ENCODE results near the gene RIPOR2. TPM values are rescaled to one million over a fixed set of nuclear protein-coding genes. Genes with fewer than 3 reads are reported as not detected.
"Not testable (repeated sequence)": the region's sequence is repeated elsewhere in the genome, so short reads cannot be mapped to it uniquely, and the experiment has no call there.

Gene RIPOR2
- total and polyA plus RNA-seq, 2 experiments from 2014 or later = 9.5 to 22.5 TPM

DNA sequence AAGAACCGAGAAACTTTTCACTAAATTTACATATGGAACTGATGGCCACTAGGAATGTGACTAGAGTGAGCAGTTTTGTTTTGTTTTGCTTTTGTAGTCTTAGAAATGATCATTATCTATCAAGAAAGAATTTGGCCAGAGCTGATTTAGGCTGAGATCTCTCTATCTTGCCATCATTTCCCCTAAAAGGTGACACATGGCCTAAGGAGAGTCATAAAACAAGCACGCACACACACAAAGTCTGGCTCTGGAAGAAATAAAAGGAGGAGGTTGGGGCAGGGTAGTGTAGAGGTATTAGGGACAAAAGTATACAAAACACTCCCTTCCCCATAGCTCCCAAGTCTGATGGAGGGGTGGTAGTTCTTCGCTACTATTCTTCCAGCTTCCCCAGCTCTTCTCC is 56.4 kb downstream of the RIPOR2 start:
- no peak overlapping the region for H3K4me3 Mint-ChIP-seq
- peaks cover 51% of the 10 kb centered on the region for H3K4me1 Mint-ChIP-seq
- Histone ChIP-seq H3K27me3 (ENCODE audit: insufficient read depth) (no peaks in the 10 kb centered on the region), H3F3A (replicated peaks; ENCODE audit: low read depth) (no peaks in the 10 kb centered on the region), H3K4me2 (peak overlapping the region; percentile 61), H4K20me1 (replicated peaks; ENCODE audit: insufficient read depth) (no peaks in the 10 kb centered on the region), H3K4me3 (no peak overlapping the region), H3K27ac (ENCODE audit: low read depth) (peak overlapping the region; percentile 30; the same call in 1 of the 2 replicates), H3K36me3 (ENCODE audit: insufficient read depth) (no peaks in the 10 kb centered on the region), H3K79me2 (replicated peaks; ENCODE audit: insufficient read depth) (no peaks in the 10 kb centered on the region), H3K9me2 (ENCODE audit: insufficient read depth) (no peaks in the 10 kb centered on the region), H2AFZ (0 out of 2 replicates have a peak overlapping the region, but pooled peaks have one; percentile 6), H3K4me1 (ENCODE audit: insufficient read depth) (peaks cover 39% of the 10 kb centered on the region)
- ATAC-seq (no peak), DNase-seq (ENCODE audit: low spot score) (no peak)
- TF ChIP-seq ZNF114 (CRISPR knock-in tag; IDR thresholded peaks at IDR 0.05) (no peak), CREB1 (CRISPR knock-in tag; IDR thresholded peaks at IDR 0.05; ENCODE audit: low read depth) (no peak), EZH2phosphoT487 (IDR thresholded peaks at IDR 0.05; ENCODE audit: unreplicated experiment) (no peak), JUNB (IDR thresholded peaks at IDR 0.05; ENCODE audit: unreplicated experiment) (no peak), ZNF331 (CRISPR knock-in tag; IDR thresholded peaks at IDR 0.05; ENCODE audit: low read depth) (no peak), NANOG (IDR thresholded peaks at IDR 0.05; ENCODE audit: borderline replicate concordance) (no peak), STAT1 (IDR thresholded peaks at IDR 0.05; ENCODE audit: unreplicated experiment) (no peak)
- TF ChIP-seq, protein P1, sequence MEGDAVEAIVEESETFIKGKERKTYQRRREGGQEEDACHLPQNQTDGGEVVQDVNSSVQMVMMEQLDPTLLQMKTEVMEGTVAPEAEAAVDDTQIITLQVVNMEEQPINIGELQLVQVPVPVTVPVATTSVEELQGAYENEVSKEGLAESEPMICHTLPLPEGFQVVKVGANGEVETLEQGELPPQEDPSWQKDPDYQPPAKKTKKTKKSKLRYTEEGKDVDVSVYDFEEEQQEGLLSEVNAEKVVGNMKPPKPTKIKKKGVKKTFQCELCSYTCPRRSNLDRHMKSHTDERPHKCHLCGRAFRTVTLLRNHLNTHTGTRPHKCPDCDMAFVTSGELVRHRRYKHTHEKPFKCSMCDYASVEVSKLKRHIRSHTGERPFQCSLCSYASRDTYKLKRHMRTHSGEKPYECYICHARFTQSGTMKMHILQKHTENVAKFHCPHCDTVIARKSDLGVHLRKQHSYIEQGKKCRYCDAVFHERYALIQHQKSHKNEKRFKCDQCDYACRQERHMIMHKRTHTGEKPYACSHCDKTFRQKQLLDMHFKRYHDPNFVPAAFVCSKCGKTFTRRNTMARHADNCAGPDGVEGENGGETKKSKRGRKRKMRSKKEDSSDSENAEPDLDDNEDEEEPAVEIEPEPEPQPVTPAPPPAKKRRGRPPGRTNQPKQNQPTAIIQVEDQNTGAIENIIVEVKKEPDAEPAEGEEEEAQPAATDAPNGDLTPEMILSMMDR (conservative IDR thresholded peaks at IDR 0.05; ENCODE audit: low read depth in 2 of 2) = no peak
- TF ChIP-seq, protein P2, sequence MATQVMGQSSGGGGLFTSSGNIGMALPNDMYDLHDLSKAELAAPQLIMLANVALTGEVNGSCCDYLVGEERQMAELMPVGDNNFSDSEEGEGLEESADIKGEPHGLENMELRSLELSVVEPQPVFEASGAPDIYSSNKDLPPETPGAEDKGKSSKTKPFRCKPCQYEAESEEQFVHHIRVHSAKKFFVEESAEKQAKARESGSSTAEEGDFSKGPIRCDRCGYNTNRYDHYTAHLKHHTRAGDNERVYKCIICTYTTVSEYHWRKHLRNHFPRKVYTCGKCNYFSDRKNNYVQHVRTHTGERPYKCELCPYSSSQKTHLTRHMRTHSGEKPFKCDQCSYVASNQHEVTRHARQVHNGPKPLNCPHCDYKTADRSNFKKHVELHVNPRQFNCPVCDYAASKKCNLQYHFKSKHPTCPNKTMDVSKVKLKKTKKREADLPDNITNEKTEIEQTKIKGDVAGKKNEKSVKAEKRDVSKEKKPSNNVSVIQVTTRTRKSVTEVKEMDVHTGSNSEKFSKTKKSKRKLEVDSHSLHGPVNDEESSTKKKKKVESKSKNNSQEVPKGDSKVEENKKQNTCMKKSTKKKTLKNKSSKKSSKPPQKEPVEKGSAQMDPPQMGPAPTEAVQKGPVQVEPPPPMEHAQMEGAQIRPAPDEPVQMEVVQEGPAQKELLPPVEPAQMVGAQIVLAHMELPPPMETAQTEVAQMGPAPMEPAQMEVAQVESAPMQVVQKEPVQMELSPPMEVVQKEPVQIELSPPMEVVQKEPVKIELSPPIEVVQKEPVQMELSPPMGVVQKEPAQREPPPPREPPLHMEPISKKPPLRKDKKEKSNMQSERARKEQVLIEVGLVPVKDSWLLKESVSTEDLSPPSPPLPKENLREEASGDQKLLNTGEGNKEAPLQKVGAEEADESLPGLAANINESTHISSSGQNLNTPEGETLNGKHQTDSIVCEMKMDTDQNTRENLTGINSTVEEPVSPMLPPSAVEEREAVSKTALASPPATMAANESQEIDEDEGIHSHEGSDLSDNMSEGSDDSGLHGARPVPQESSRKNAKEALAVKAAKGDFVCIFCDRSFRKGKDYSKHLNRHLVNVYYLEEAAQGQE (IDR thresholded peaks at IDR 0.05; ENCODE audit: unreplicated experiment) = no peak
- H3K9me3 Mint-ChIP-seq = peaks cover 14% of the 10 kb centered on the region; the same call in 2 of the 3 replicates
- peak overlapping the region; percentile 83 for H3K27ac Mint-ChIP-seq
- H3K36me3 Mint-ChIP-seq (ENCODE audit: low read depth) = peaks cover 20% of the 10 kb centered on the region
- peaks cover 5% of the 10 kb centered on the region for H3K27me3 Mint-ChIP-seq (ENCODE audit: insufficient read depth, low read depth, poor library complexity)

DNA sequence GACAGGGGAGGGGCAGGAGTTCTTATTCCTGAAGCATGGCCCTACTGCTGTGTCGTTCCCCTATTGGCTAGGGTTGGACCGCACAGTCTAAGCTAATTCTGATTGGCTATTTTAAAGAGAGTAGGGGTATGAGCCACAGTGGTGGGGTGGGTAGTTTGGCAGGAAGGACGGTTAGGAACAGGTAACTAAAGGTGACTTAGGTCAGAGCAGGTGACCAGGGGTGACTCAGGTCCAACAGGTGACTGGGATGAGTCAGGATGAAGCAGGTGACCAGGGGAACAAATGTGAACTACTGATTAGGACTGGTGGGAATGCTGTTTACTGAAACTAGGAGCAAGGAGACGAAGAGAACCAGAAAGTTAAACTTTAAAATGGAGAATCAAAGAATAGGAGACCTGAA is 58.0 kb downstream of the RIPOR2 start:
- H3K27me3 ChIP-seq (ENCODE audit: insufficient read depth); H3F3A ChIP-seq (replicated peaks; ENCODE audit: low read depth); H3K4me2 ChIP-seq; H3K4me3 Mint-ChIP-seq; H2AFZ ChIP-seq; H3K9me2 ChIP-seq (ENCODE audit: insufficient read depth); H3K27me3 Mint-ChIP-seq (ENCODE audit: insufficient read depth, low read depth, poor library complexity); DNase-seq (ENCODE audit: low spot score); H3K4me3 ChIP-seq; H3K36me3 ChIP-seq (ENCODE audit: insufficient read depth); ATAC-seq; H4K20me1 ChIP-seq (replicated peaks; ENCODE audit: insufficient read depth); H3K79me2 ChIP-seq (replicated peaks; ENCODE audit: insufficient read depth): not testable (repeated sequence)
- peaks cover 35% of the 10 kb centered on the region for H3K4me1 ChIP-seq (ENCODE audit: insufficient read depth)
- peak overlapping the region; percentile 16; the same call in 1 of the 2 replicates for H3K27ac ChIP-seq (ENCODE audit: low read depth)
- Mint-ChIP-seq H3K4me1 (peaks cover 52% of the 10 kb centered on the region), H3K9me3 (peaks cover 14% of the 10 kb centered on the region; the same call in 2 of the 3 replicates), H3K27ac (peak overlapping the region; percentile 80), H3K36me3 (ENCODE audit: low read depth) (peaks cover 32% of the 10 kb centered on the region)

Measured in GM23338 (cell line).